HUES48 (cell line): ENCODE measurements around the gene GCGR.

Experiments used
- H3K27ac ChIP-seq: one replicate; pipeline ENCODE4 v1.7.0; 2013; ENCODE audit warnings: low read depth, low read length, inconsistent platforms
- H3K27me3 ChIP-seq: 2 replicates; pipeline ENCODE4 v1.6.1; 2013; ENCODE audit warnings: mild to moderate bottlenecking, low read length; ENCODE audit not compliant: control insufficient read depth, insufficient read depth
- H3K36me3 ChIP-seq: 2 replicates; pipeline ENCODE4 v1.6.1; 2013; ENCODE audit warnings: low read length; ENCODE audit not compliant: control insufficient read depth, insufficient read depth
- H3K4me1 ChIP-seq: 2 replicates; pipeline ENCODE4 v1.6.1; 2013; ENCODE audit warnings: mild to moderate bottlenecking, low read length; ENCODE audit not compliant: control insufficient read depth, insufficient read depth
- H3K4me3 ChIP-seq: 2 replicates; pipeline ENCODE4 v1.5.1; 2013; ENCODE audit warnings: mild to moderate bottlenecking, low read depth, low read length
- H3K9ac ChIP-seq: 2 replicates; pipeline ENCODE4 v1.6.1; 2013; ENCODE audit warnings: mild to moderate bottlenecking, low read depth, low read length, moderate library complexity
- H3K9me3 ChIP-seq: 2 replicates; pipeline ENCODE4 v1.6.1; 2013; ENCODE audit warnings: low read length; ENCODE audit not compliant: control insufficient read depth, insufficient read depth

The GCGR gene

DNA sequence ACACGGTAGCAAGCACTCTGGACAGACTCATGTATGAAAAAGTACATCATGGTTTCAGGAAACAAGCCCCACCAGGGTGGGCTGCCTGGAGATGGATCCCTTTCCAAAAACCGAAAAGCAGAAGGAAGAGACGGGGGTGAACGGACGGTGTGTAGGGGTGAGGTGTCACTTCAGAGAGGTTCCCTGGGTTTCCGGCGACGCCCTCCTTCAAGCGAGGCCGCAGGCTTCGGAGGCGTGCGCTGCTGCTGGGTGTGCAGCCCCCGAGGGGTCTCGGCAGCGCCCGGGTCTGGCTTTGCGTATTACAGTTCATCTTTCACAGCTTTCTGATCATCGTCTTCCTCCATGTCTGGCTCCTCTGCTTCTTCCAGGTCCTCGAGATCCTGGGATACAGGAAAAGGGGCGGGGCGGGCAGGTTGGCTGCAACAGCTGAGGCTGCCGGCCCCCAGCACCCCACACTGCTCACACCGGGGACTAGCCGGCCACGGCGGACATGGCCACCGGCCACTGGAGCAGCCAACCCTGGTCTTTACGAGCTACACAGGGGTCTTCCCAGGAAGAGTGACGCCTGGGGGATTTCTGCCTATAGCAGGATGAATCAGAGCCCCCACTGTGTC, 39.9 kb downstream of the GCGR start:
- no peak overlapping the region for H3K27ac ChIP-seq
- H3K27me3 ChIP-seq: no peaks in the 10 kb centered on the region
- H3K4me1 ChIP-seq: no peaks in the 10 kb centered on the region
- H3K36me3 ChIP-seq: peaks cover 52% of the 10 kb centered on the region
- H3K9me3 ChIP-seq: no peaks in the 10 kb centered on the region
- no peak overlapping the region for H3K9ac ChIP-seq
- H3K4me3 ChIP-seq: no peak overlapping the region

- H3K9me3 ChIP-seq: no peaks in the 10 kb centered on the region
- H3K27me3 ChIP-seq: no peaks in the 10 kb centered on the region
- no peak overlapping the region for H3K27ac ChIP-seq
- no peak overlapping the region for H3K4me3 ChIP-seq
- no peaks in the 10 kb centered on the region for H3K4me1 ChIP-seq
- H3K9ac ChIP-seq: no peak overlapping the region
- H3K36me3 ChIP-seq: peaks cover 53% of the 10 kb centered on the region
Measured at GRCh38 chr17:81844327-81844851, 40.4 kb downstream of the GCGR start.

GRCh38 chr17:81844887-81845286, 40.9 kb downstream of the GCGR start:
- Histone ChIP-seq H3K9ac (no peak overlapping the region), H3K4me3 (no peak overlapping the region)

DNA sequence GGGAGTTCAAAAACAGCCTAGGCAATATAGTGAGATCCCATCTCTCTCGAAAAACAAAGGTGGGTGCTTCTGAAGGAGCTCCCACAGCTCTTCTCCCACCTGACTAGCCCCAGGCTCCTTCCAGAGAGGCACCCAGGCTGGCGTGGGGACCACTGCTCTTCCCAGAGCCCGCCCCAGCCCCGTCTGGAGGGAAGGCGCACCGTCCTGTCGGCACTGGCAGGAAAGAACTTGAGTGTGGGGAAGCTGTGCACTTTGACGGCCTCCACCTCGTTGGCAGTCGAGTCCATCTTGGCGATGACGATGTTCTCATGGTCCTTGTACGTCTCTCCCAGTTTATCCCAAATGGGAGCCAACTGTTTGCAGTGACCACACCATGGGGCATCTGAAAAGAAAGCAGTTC, 41.4 kb downstream of the GCGR start:
- Histone ChIP-seq H3K9ac (no peak overlapping the region), H3K4me3 (no peak overlapping the region), H3K36me3 (peaks cover 55% of the 10 kb centered on the region), H3K27ac (no peak overlapping the region), H3K9me3 (no peaks in the 10 kb centered on the region), H3K4me1 (no peaks in the 10 kb centered on the region), H3K27me3 (no peaks in the 10 kb centered on the region)

More at GRCh38 chr17:81844887-81845286, 40.9 kb downstream of the GCGR start:
- Histone ChIP-seq H3K36me3 (peaks cover 55% of the 10 kb centered on the region), H3K4me1 (no peaks in the 10 kb centered on the region), H3K9me3 (no peaks in the 10 kb centered on the region), H3K27ac (no peak overlapping the region), H3K27me3 (no peaks in the 10 kb centered on the region)

- H3K4me3 ChIP-seq: no peak overlapping the region
- no peak overlapping the region for H3K27ac ChIP-seq
- H3K9me3 ChIP-seq: no peaks in the 10 kb centered on the region
- peaks cover 58% of the 10 kb centered on the region for H3K36me3 ChIP-seq
- no peaks in the 10 kb centered on the region for H3K27me3 ChIP-seq
- H3K9ac ChIP-seq: no peak overlapping the region
- H3K4me1 ChIP-seq: no peaks in the 10 kb centered on the region
Measured at GRCh38 chr17:81845881-81846742, 42.2 kb downstream of the GCGR start.

- Histone ChIP-seq H3K27me3 (no peaks in the 10 kb centered on the region), H3K36me3 (peaks cover 66% of the 10 kb centered on the region), H3K4me3 (no peak overlapping the region), H3K9ac (no peak overlapping the region), H3K4me1 (no peaks in the 10 kb centered on the region), H3K9me3 (no peaks in the 10 kb centered on the region), H3K27ac (no peak overlapping the region)
Measured at GRCh38 chr17:81846743-81847689, 43.1 kb downstream of the GCGR start.

DNA sequence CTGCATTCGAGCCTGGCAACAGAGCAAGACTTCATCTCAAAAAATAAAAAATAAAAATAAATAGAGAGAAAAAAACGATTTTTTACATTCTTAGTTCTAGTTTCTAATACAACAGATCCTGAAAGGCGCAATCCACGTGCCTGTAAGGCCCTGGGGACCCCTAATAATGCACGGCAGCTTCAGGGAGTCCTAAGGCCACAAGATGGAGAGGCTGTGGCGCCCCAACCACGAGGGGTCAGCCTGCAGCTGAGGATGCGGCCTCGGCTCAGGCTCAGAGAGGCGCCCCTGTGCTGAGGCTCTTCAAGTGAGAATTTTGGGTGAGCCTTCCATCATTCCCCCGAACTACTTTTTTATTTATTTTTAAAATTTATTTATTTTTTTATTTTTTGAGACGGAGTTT, 45.5 kb downstream of the GCGR start:
- H3K4me3 ChIP-seq: no peak overlapping the region
- no peaks in the 10 kb centered on the region for H3K4me1 ChIP-seq
- no peak overlapping the region for H3K27ac ChIP-seq
- H3K36me3 ChIP-seq: peaks cover 73% of the 10 kb centered on the region
- H3K9me3 ChIP-seq: no peaks in the 10 kb centered on the region
- no peaks in the 10 kb centered on the region for H3K27me3 ChIP-seq
- no peak overlapping the region for H3K9ac ChIP-seq

DNA sequence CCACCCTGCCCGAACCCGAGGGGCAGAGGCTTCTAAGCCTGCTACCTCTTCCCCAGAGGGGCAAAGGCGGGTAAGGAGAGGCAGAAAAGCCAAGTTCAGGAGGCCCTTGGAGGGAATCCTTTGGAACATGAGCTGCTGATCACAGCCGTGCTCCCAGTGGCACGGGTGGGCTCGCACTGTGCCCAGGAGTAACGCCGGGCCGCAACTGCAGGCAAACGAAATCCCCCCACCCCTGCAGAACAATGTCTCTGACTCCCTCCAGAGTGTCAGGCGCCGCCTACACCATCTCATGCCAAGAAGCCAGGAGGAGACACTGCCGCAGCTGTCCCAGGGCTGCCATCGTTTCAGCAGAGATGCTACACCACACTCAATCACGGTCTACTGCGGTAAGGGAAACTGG, 47.5 kb downstream of the GCGR start:
- Histone ChIP-seq H3K9me3 (no peaks in the 10 kb centered on the region), H3K9ac (no peak overlapping the region), H3K36me3 (peaks cover 70% of the 10 kb centered on the region)

GRCh38 chr17:81852237-81852636, 48.3 kb downstream of the GCGR start:
- Histone ChIP-seq H3K9ac (no peak overlapping the region), H3K9me3 (no peaks in the 10 kb centered on the region), H3K4me3 (no peak overlapping the region), H3K36me3 (peaks cover 67% of the 10 kb centered on the region), H3K27me3 (no peaks in the 10 kb centered on the region), H3K4me1 (no peaks in the 10 kb centered on the region), H3K27ac (no peak overlapping the region)

More for the DNA sequence above, 47.5 kb downstream of the GCGR start:
- Histone ChIP-seq H3K27me3 (no peaks in the 10 kb centered on the region), H3K27ac (no peak overlapping the region), H3K4me3 (no peak overlapping the region), H3K4me1 (no peaks in the 10 kb centered on the region)

GRCh38 chr17:81854974-81855774, 51.2 kb downstream of the GCGR start:
- Histone ChIP-seq H3K27me3 (no peaks in the 10 kb centered on the region), H3K4me3 (no peak overlapping the region), H3K9me3 (no peaks in the 10 kb centered on the region), H3K9ac (no peak overlapping the region), H3K27ac (no peak overlapping the region), H3K36me3 (peaks cover 75% of the 10 kb centered on the region), H3K4me1 (peaks cover 6% of the 10 kb centered on the region; the same call in 1 of the 2 replicates)
